GM23248 (cell line): ENCODE results near the gene CCM2L. TPM values are rescaled to one million over a fixed set of nuclear protein-coding genes. Genes with fewer than 3 reads are reported as not detected.

Experiments used
- DNase-seq: peaks from one replicate; pipeline ENCODE4 v3.0.0-alpha.2; 2015
- H2AFZ ChIP-seq: fragments of 200-600 bp; sonication (generic); 2 replicates; pipeline ENCODE4 v1.6.1; 2016; ENCODE audit warnings: antibody characterized with exemption
- H3F3A ChIP-seq: fragments of 200-600 bp; sonication (generic); 2 replicates; pipeline ENCODE4 v1.6.1; 2016; ENCODE audit warnings: mild to moderate bottlenecking, antibody characterized with exemption, mixed run types; ENCODE audit not compliant: insufficient read depth
- H3K27ac ChIP-seq: fragments of 200-600 bp; sonication (generic); 2 replicates; pipeline ENCODE4 v1.5.1; 2016; ENCODE audit warnings: mild to moderate bottlenecking
- H3K27me3 ChIP-seq: fragments of 200-600 bp; sonication (generic); replicated peaks from 2 replicates; pipeline ENCODE4 v1.6.1; 2016; ENCODE audit warnings: mild to moderate bottlenecking; ENCODE audit not compliant: insufficient read depth
- H3K36me3 ChIP-seq: fragments of 200-600 bp; sonication (generic); 2 replicates; pipeline ENCODE4 v1.6.1; 2016; ENCODE audit warnings: low read depth, mild to moderate bottlenecking
- H3K4me1 ChIP-seq: fragments of 200-600 bp; sonication (generic); 2 replicates; pipeline ENCODE4 v1.6.1; 2016; ENCODE audit warnings: mild to moderate bottlenecking; ENCODE audit not compliant: insufficient read depth
- H3K4me2 ChIP-seq: fragments of 200-600 bp; sonication (generic); one replicate; pipeline ENCODE4 v1.6.1; 2016; ENCODE audit warnings: mild to moderate bottlenecking; ENCODE audit not compliant: unreplicated experiment
- H3K4me3 ChIP-seq: fragments of 200-600 bp; sonication (generic); 2 replicates; pipeline ENCODE4 v1.5.1; 2016; ENCODE audit warnings: mild to moderate bottlenecking
- H3K79me2 ChIP-seq: fragments of 200-600 bp; sonication (generic); 2 replicates; pipeline ENCODE4 v1.6.1; 2016; ENCODE audit warnings: mild to moderate bottlenecking; ENCODE audit not compliant: insufficient read depth
- H3K9ac ChIP-seq: fragments of 200-600 bp; sonication (generic); 2 replicates; pipeline ENCODE4 v1.6.1; 2016; ENCODE audit warnings: mild to moderate bottlenecking
- H3K9me2 ChIP-seq: fragments of 200-600 bp; sonication (generic); 2 replicates; pipeline ENCODE4 v1.6.1; 2016; ENCODE audit warnings: mixed run types, mild to moderate bottlenecking, moderate library complexity; ENCODE audit not compliant: insufficient read depth
- H3K9me3 ChIP-seq: fragments of 200-600 bp; sonication (generic); one replicate; pipeline ENCODE4 v1.6.1; 2017; ENCODE audit warnings: low read depth
- H4K20me1 ChIP-seq: fragments of 200-600 bp; sonication (generic); 2 replicates; pipeline ENCODE4 v1.6.0; 2016; ENCODE audit not compliant: insufficient read depth
- EZH2 ChIP-seq: fragments of 200-600 bp; sonication (generic); IDR thresholded peaks from 2 replicates; pipeline ENCODE4 v1.6.1; 2018; ENCODE audit warnings: antibody characterized with exemption, mild to moderate bottlenecking; ENCODE audit not compliant: insufficient read depth, poor library complexity, severe bottlenecking
- EZH2phosphoT487 ChIP-seq: fragments of 200-600 bp; sonication (generic); IDR thresholded peaks from 2 replicates; pipeline ENCODE4 v1.6.1; 2018; ENCODE audit warnings: antibody characterized with exemption, moderate library complexity, mild to moderate bottlenecking, low read depth; ENCODE audit not compliant: insufficient read depth
- WGBS, 2 experiments: methylation state at CpG; one replicate each; pipeline ENCODE4 v1.1.6; 2015 to 2017; ENCODE audit warnings: low lambda C conversion rate in 2 of 2, low coverage in 1 of 2; ENCODE audit errors: missing lambda C conversion rate in 2 of 2; 5-methylcytosine and 5-hydroxymethylcytosine counted together
- in situ Hi-C: fragments of 300-500 bp; cut with MboI; formaldehyde crosslinking; loops from 2 replicates; pipeline ENCODE4 v1.15.0; 2020
- polyA plus RNA-seq: library from polyadenylated mRNA; unstranded; fragments of >200 nt; fragmentation: Nextera tagmentation; extraction: Ambion mirVana; gene quantifications from 2 replicates; pipeline ENCODE4 v1.2.1, GENCODE V29; 2016
- total RNA-seq: library from RNA; depleted of rRNA; stranded (reverse); fragments of >200 nt; shearing (Covaris generic); gene quantifications from 2 replicates; pipeline ENCODE4 v1.2.3, GENCODE V29; 2014

Gene CCM2L
- total and polyA plus RNA-seq, 2 experiments from 2014 or later: not detected

- Histone ChIP-seq H3K4me1 (no peaks in the 10 kb centered on the region), H3K4me2 (no peak overlapping the region), H3K27me3 (peaks cover 51% of the 10 kb centered on the region), H4K20me1 (no peaks in the 10 kb centered on the region), H2AFZ (no peak overlapping the region), H3K36me3 (no peaks in the 10 kb centered on the region), H3F3A (no peaks in the 10 kb centered on the region), H3K27ac (no peak overlapping the region), H3K79me2 (no peaks in the 10 kb centered on the region), H3K9me2 (no peaks in the 10 kb centered on the region), H3K4me3 (no peak overlapping the region), H3K9ac (no peak overlapping the region), H3K9me3 (no peaks in the 10 kb centered on the region)
- WGBS, 2 experiments: 52 to 60% methylated on average over 2 of the region's 2 CpGs
- TF ChIP-seq EZH2 (no peak), EZH2phosphoT487 (no peak)
- no peak for DNase-seq
- in situ Hi-C loops: no loop called here
These were observed 35.9 kb upstream of the CCM2L start for GRCh38 chr20:31974296-31974695.

DNA sequence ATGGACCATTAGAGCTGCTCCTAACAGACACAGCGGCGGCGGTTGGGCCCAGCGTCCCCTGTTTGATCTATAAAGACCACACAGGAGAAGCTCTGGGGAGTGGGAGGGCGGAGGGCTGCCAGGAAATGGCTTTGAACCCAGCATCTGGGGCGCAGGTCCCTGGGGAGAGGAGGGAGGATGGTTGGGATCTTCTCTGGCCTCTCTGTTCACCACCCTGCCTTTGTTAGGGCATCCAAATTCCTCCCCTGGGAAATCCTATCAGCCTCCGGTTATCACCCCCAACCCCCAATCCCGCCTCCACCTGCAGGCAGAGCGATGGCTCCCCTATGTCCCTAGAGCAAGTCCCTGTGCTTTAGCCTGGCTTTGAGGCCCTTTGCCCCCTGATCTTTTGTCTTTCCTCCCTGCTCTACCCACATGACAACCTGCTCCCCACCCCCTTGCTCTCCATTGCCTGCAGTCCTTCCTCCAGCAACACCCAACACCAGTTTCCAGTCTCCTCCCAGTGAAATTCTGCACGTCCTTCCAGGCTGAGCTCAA lies 35.2 kb upstream of the CCM2L start:
- in situ Hi-C loops: no loop called here
- no peak for DNase-seq

DNA sequence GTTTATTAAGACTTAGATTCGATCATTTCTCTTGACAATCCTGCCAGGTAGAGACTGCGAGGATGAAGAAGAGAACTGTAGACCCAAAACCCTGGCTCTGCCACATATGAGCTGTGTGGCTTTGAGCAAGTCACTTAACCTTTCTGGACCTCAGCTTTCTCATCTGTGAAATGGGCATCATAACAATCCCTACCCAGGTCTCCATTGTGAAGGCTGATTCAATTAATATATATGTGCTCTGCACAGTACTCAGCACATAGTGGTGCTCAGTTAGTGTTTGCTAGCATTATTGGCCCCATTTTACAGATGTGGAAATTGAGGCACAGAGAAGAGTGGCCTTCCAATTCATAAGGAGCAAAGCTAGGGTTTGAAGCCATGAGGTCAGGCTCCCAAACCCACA lies 34.4 kb upstream of the CCM2L start:
- no peak for TF ChIP-seq EZH2phosphoT487
- no peak for TF ChIP-seq EZH2
- WGBS, 2 experiments: 46 to 49% methylated on average over 2 of the region's 2 CpGs
- Histone ChIP-seq H3K4me2 (no peak overlapping the region), H3K9me2 (no peaks in the 10 kb centered on the region), H3K27ac (no peak overlapping the region), H3K36me3 (no peaks in the 10 kb centered on the region), H3F3A (no peaks in the 10 kb centered on the region), H4K20me1 (no peaks in the 10 kb centered on the region), H3K9ac (no peak overlapping the region), H3K79me2 (no peaks in the 10 kb centered on the region), H3K27me3 (peaks cover 45% of the 10 kb centered on the region), H3K9me3 (no peaks in the 10 kb centered on the region), H2AFZ (no peak overlapping the region), H3K4me1 (no peaks in the 10 kb centered on the region), H3K4me3 (no peak overlapping the region)
- in situ Hi-C loops: no loop called here
- DNase-seq: no peak

More for the DNA sequence above, 35.2 kb upstream of the CCM2L start:
- Histone ChIP-seq H3K79me2 (no peaks in the 10 kb centered on the region), H4K20me1 (no peaks in the 10 kb centered on the region), H2AFZ (no peak overlapping the region), H3K4me3 (no peak overlapping the region), H3K4me2 (no peak overlapping the region), H3K36me3 (no peaks in the 10 kb centered on the region), H3K4me1 (no peaks in the 10 kb centered on the region), H3K9me3 (no peaks in the 10 kb centered on the region), H3K27ac (no peak overlapping the region), H3F3A (no peaks in the 10 kb centered on the region), H3K27me3 (peaks cover 51% of the 10 kb centered on the region), H3K9me2 (no peaks in the 10 kb centered on the region), H3K9ac (no peak overlapping the region)
- WGBS, 2 experiments: 4 to 6% methylated on average over 10 of the region's 10 CpGs
- TF ChIP-seq EZH2: no peak
- TF ChIP-seq EZH2phosphoT487: no peak

- Histone ChIP-seq H3K4me3 (no peak overlapping the region), H3K79me2 (no peaks in the 10 kb centered on the region), H3K9ac (no peak overlapping the region), H3K9me3 (no peaks in the 10 kb centered on the region), H3K4me1 (no peaks in the 10 kb centered on the region), H2AFZ (no peak overlapping the region), H3K36me3 (no peaks in the 10 kb centered on the region), H3K4me2 (no peak overlapping the region), H3K27me3 (peaks cover 40% of the 10 kb centered on the region), H3K27ac (no peak overlapping the region), H3F3A (no peaks in the 10 kb centered on the region), H4K20me1 (no peaks in the 10 kb centered on the region), H3K9me2 (no peaks in the 10 kb centered on the region)
- in situ Hi-C loops: no loop called here
- no peak for TF ChIP-seq EZH2
- no peak for TF ChIP-seq EZH2phosphoT487
- DNase-seq: no peak
- WGBS, 2 experiments: 39 to 40% methylated on average over 4 of the region's 4 CpGs
These were observed 33.2 kb upstream of the CCM2L start for GRCh38 chr20:31977080-31977479.

- no peaks in the 10 kb centered on the region for H4K20me1 ChIP-seq
- no peaks in the 10 kb centered on the region for H3F3A ChIP-seq
- DNase-seq: no peak
- H2AFZ ChIP-seq: no peak overlapping the region
- no peaks in the 10 kb centered on the region for H3K9me2 ChIP-seq
- H3K9ac ChIP-seq: no peak overlapping the region
- TF ChIP-seq EZH2phosphoT487: no peak
- TF ChIP-seq EZH2: no peak
- H3K27ac ChIP-seq: no peak overlapping the region
- H3K79me2 ChIP-seq: no peaks in the 10 kb centered on the region
- H3K4me1 ChIP-seq: no peaks in the 10 kb centered on the region
- WGBS, 2 experiments: 40% methylated on average over 6 of the region's 6 CpGs
- H3K27me3 ChIP-seq: peaks cover 48% of the 10 kb centered on the region
- no peak overlapping the region for H3K4me2 ChIP-seq
- H3K36me3 ChIP-seq: no peaks in the 10 kb centered on the region
- H3K9me3 ChIP-seq: no peaks in the 10 kb centered on the region
- in situ Hi-C loops: no loop called here
- no peak overlapping the region for H3K4me3 ChIP-seq
These were observed 30.4 kb upstream of the CCM2L start for GRCh38 chr20:31979713-31980426.
